H7 (cell line): Measurements from ENCODE around the gene KDM2B. TPM values are rescaled to one million over a fixed set of nuclear protein-coding genes. Genes with fewer than 3 reads are reported as not detected.

Experiments
- DNase-seq: peaks from one replicate; pipeline ENCODE4 v3.0.0; 2012
- H3K27me3 ChIP-seq: 2 replicates; pipeline ENCODE4 v1.6.0; 2011; ENCODE audit warnings: mild to moderate bottlenecking, low read length; ENCODE audit not compliant: control insufficient read depth, insufficient read depth
- H3K36me3 ChIP-seq: replicated peaks from 2 replicates; pipeline ENCODE4 v1.5.1; 2011; ENCODE audit warnings: low read length; ENCODE audit not compliant: control insufficient read depth, insufficient read depth
- H3K4me3 ChIP-seq: 2 replicates; pipeline ENCODE4 v1.5.1; 2011; ENCODE audit warnings: low read depth, mild to moderate bottlenecking, control low read depth, low read length, moderate library complexity; ENCODE audit not compliant: insufficient read depth
- total RNA-seq: library from RNA; depleted of rRNA; stranded (reverse); fragments of >200 nt; shearing (Covaris generic); gene quantifications from 2 replicates; pipeline ENCODE4 v1.2.3, GENCODE V29; 2014; rRNA removed

Gene KDM2B
- 94.3 and 109 TPM in 2 replicates for total RNA-seq

GRCh38 chr12:121580959-121581685 is at the start of gene KDM2B:
Gene KDM2B (minus strand): TSS chr12:121581023. CDS start chr12:121580911, 112 bp downstream.
- Histone ChIP-seq H3K36me3 (no peaks in the 10 kb centered on the region), H3K4me3 (peak within 1 kb of the TSS; percentile 83), H3K27me3 (no peaks in the 10 kb centered on the region)
- DNase-seq: no peak

- no peaks in the 10 kb centered on the region; the same call in none of the 2 replicates for H3K36me3 ChIP-seq
- DNase-seq: no peak
- H3K4me3 ChIP-seq: 0 out of 2 replicates have a peak overlapping the region, but pooled peaks have one; percentile 4
- no peaks in the 10 kb centered on the region for H3K27me3 ChIP-seq
Observed at GRCh38 chr12:121628536-121628935, 47.7 kb upstream of the KDM2B start.

GRCh38 chr12:121628037-121628436 is 47.2 kb upstream of the KDM2B start:
- Histone ChIP-seq H3K4me3 (peak overlapping the region; percentile 88), H3K27me3 (no peaks in the 10 kb centered on the region), H3K36me3 (no peaks in the 10 kb centered on the region; the same call in none of the 2 replicates)
- DNase-seq: peak; percentile 43

- peak; percentile 85 for DNase-seq
- H3K27me3 ChIP-seq: no peaks in the 10 kb centered on the region
- peak overlapping the region; percentile 88 for H3K4me3 ChIP-seq
- H3K36me3 ChIP-seq: no peaks in the 10 kb centered on the region; the same call in none of the 2 replicates
Observed at GRCh38 chr12:121626853-121627640, 46.2 kb upstream of the KDM2B start.

GRCh38 chr12:121626087-121626852 is 45.4 kb upstream of the KDM2B start, which contains the start of gene ORAI1:
Gene ORAI1 (plus strand): TSS chr12:121626530.
- Histone ChIP-seq H3K4me3 (peak within 1 kb of the TSS; percentile 88), H3K36me3 (no peaks in the 10 kb centered on the region; the same call in none of the 2 replicates), H3K27me3 (no peaks in the 10 kb centered on the region)
- DNase-seq: peak; percentile 99

- peak; percentile 62 for DNase-seq
- Histone ChIP-seq H3K36me3 (no peaks in the 10 kb centered on the region), H3K4me3 (no peak overlapping the region), H3K27me3 (no peaks in the 10 kb centered on the region)
Observed at GRCh38 chr12:121620333-121620891, 39.6 kb upstream of the KDM2B start.

DNA sequence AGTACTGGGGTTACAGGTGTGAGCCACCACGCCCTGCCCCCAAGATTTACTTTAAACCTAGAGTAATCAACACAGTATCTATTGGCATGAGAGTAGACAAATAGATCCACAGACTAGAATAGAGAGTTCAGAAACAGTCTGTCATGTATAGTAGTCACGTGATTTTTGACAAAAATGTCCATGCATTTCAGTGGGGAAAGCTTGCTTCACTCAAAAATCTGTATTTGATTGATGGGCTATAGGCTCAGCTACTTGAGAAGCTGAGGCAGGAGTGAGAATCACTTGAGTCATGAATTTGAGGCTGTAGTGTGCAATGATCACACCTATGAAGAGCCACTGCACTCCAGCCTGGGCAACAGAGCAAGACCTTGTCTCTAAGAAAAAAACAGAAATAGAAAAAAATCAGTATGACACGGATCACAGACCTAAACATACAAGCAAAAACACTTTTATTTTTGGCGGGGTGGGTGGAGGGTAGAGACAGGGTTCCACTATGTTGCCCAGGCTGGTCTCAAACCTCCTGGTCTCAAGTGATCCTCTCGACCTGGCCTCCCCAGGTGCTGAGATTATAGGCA is 37.9 kb upstream of the KDM2B start:
- no peak for DNase-seq
- no peaks in the 10 kb centered on the region for H3K27me3 ChIP-seq
- no peak overlapping the region for H3K4me3 ChIP-seq
- no peaks in the 10 kb centered on the region for H3K36me3 ChIP-seq

DNA sequence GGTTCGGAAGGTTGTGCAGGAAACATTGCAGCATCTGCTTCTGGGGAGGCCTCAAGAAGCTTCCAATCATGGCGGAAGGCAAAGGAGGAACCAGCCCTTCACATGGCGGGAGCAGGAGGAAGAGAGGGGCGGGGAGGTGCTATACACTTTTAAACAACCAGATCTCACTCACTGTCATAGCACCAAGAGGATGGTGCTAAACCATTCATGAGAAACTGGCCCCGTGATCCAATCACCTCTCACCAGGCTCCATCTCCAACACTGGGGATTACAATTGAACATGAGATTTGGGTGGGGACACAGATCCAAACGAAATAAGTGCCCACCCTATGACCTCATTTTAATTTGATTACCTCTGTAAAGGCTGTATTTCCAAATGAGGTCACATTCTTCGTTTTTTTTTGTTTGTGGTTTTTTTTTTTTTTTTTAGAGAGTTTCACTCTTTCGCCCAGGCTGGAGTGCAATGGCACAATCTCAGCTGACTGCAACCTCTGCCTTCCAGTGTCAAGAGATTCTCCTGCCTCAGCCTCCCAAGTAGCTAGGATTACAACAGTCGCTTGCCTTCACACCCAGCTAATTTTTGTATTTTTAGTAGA is 34.1 kb upstream of the KDM2B start:
- no peaks in the 10 kb centered on the region for H3K27me3 ChIP-seq
- H3K36me3 ChIP-seq: no peaks in the 10 kb centered on the region
- no peak overlapping the region for H3K4me3 ChIP-seq
- DNase-seq: no peak

DNA sequence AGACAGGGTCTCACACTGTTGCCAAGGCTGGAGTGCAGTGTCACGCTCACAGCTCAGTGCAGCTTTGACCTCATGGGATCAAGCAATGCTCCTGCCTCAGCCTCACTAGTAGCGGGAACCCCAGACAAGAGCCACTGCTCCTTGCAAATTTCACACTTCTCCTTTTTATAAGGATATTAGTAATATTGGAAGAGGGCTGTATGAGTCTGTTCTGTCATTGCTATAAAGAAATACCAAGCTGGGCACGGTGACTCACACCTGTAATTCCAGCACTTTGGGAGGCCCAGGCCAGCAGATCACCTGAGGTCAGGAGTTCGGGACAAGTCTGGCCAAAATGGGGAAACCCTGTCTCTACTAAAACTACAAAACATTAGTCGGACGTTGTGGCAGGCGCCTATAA is 32.6 kb upstream of the KDM2B start:
- DNase-seq: no peak
- H3K36me3 ChIP-seq: no peaks in the 10 kb centered on the region
- no peaks in the 10 kb centered on the region for H3K27me3 ChIP-seq
- H3K4me3 ChIP-seq: no peak overlapping the region

GRCh38 chr12:121611306-121611705 is 30.5 kb upstream of the KDM2B start:
- DNase-seq: peak; percentile 93
- H3K27me3 ChIP-seq: no peaks in the 10 kb centered on the region
- no peaks in the 10 kb centered on the region for H3K36me3 ChIP-seq
- H3K4me3 ChIP-seq: no peak overlapping the region

- H3K4me3 ChIP-seq: no peak overlapping the region
- no peaks in the 10 kb centered on the region for H3K27me3 ChIP-seq
- no peaks in the 10 kb centered on the region for H3K36me3 ChIP-seq
- peak; percentile 31 for DNase-seq
Observed at GRCh38 chr12:121610239-121611149, 29.7 kb upstream of the KDM2B start.

- H3K36me3 ChIP-seq: no peaks in the 10 kb centered on the region
- DNase-seq: no peak
- H3K27me3 ChIP-seq: no peaks in the 10 kb centered on the region
- H3K4me3 ChIP-seq: no peak overlapping the region
Observed at GRCh38 chr12:121608301-121608700, 27.5 kb upstream of the KDM2B start.

DNA sequence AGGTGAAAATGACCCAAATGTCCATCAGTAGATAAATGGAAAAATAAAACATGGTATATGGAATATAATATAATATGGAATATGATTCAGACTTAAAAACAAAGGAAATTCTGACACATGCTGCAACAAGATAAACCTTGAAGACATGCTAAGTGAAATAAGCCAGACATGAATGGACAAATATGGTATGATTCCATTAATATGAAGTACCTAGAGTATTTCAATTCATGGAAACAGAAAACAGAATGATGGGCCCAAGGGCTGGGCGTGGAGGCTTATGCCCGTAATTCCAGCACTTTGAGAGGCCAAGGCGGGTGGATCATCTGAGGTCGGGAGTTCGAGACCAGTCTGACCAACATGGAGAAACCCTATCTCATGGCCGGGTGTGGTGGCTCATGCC is 22.8 kb upstream of the KDM2B start:
- Histone ChIP-seq H3K27me3 (no peaks in the 10 kb centered on the region), H3K4me3 (no peak overlapping the region), H3K36me3 (no peaks in the 10 kb centered on the region; the same call in 1 of the 2 replicates)
- no peak for DNase-seq
